WTC11 (cell line): ENCODE results near the gene SECISBP2. TPM values are rescaled to one million over a fixed set of nuclear protein-coding genes. Genes with fewer than 3 reads are reported as not detected.

Source experiments
- ATAC-seq: fragments of 200-7000 bp; cut with Tn5 transposase; 2 replicates; pipeline ENCODE4 v1.10.0; 2021; ENCODE audit warnings: mild to moderate bottlenecking, moderate library complexity
- CTCF ChIA-PET: fragments of 300-600 bp; sonication (Branson Sonifier 250); formaldehyde crosslinking; loops from one replicate; lab custom pipeline; 2021; ENCODE audit warnings: antibody characterized with exemption; lab: Charles Lee
- POLR2A ChIA-PET: fragments of 350-600 bp; sonication (Branson Sonifier 250); formaldehyde crosslinking; loops from one replicate; lab custom pipeline; 2021; ENCODE audit warnings: antibody characterized with exemption; lab: Charles Lee
- DNase-seq: peaks from one replicate; pipeline ENCODE4 v3.0.0; 2021; ENCODE audit warnings: low spot score
- H3K27ac Mint-ChIP-seq: 2 replicates; pipeline ENCODE4 v1.8.0; 2021; ENCODE audit warnings: mixed read lengths
- H3K27me3 Mint-ChIP-seq: 2 replicates; pipeline ENCODE4 v1.8.0; 2021; ENCODE audit warnings: low read depth, mild to moderate bottlenecking, moderate library complexity, mixed read lengths
- H3K36me3 Mint-ChIP-seq: 2 replicates; pipeline ENCODE4 v1.8.0; 2021; ENCODE audit warnings: mixed read lengths
- H3K4me1 Mint-ChIP-seq: 2 replicates; pipeline ENCODE4 v1.8.0; 2022; ENCODE audit warnings: mixed read lengths
- H3K4me3 Mint-ChIP-seq: 2 replicates; pipeline ENCODE4 v1.8.0; 2021; ENCODE audit warnings: mild to moderate bottlenecking, moderate library complexity, mixed read lengths
- H3K9me3 Mint-ChIP-seq: 2 replicates; pipeline ENCODE4 v1.8.0; 2021; ENCODE audit warnings: mixed read lengths
- GABPB1 ChIP-seq: sonication (generic); formaldehyde crosslinking; IDR thresholded peaks from 2 replicates; pipeline ENCODE4 v1.8.1; 2023; ENCODE audit warnings: mild to moderate bottlenecking, missing genetic modification reagents
- RELA ChIP-seq: sonication (generic); formaldehyde crosslinking; IDR thresholded peaks from 2 replicates; pipeline ENCODE4 v1.8.1; 2022; ENCODE audit warnings: missing genetic modification reagents, mild to moderate bottlenecking, borderline replicate concordance
- SP1 ChIP-seq: sonication (generic); formaldehyde crosslinking; conservative IDR thresholded peaks from 2 replicates; pipeline ENCODE4 v1.8.1; 2022; ENCODE audit warnings: missing genetic modification reagents
- TCF7 ChIP-seq: sonication (generic); formaldehyde crosslinking; IDR thresholded peaks from 2 replicates; pipeline ENCODE4 v1.8.0; 2022; ENCODE audit warnings: mild to moderate bottlenecking, low read depth, missing genetic modification reagents, moderate library complexity
- TP53 ChIP-seq: sonication (generic); formaldehyde crosslinking; IDR thresholded peaks from 2 replicates; pipeline ENCODE4 v1.8.1; 2023; ENCODE audit warnings: mild to moderate bottlenecking, missing genetic modification reagents
- ZNF263 ChIP-seq: sonication (generic); formaldehyde crosslinking; IDR thresholded peaks from 2 replicates; pipeline ENCODE4 v1.8.1; 2022; ENCODE audit warnings: low read depth, mild to moderate bottlenecking, moderate library complexity, missing genetic modification reagents
- ZNF317 ChIP-seq: sonication (generic); formaldehyde crosslinking; IDR thresholded peaks from 2 replicates; pipeline ENCODE4 v1.8.1; 2023; ENCODE audit warnings: low read depth, mild to moderate bottlenecking, moderate library complexity, missing genetic modification reagents, borderline replicate concordance
- total RNA-seq: library from RNA; stranded (reverse); gene quantifications from 3 replicates; pipeline ENCODE4 v1.2.3, GENCODE V29; 2021
- TF ChIP-seq, protein P1 (sequence below): sonication (generic); formaldehyde crosslinking; conservative IDR thresholded peaks from 2 replicates; pipeline ENCODE4 v1.8.1; 2023; ENCODE audit warnings: mild to moderate bottlenecking, low read depth, missing genetic modification reagents, moderate library complexity
- TF ChIP-seq, protein P2 (sequence below): sonication (generic); formaldehyde crosslinking; IDR thresholded peaks from 2 replicates; pipeline ENCODE4 v1.8.0; 2022; ENCODE audit warnings: mild to moderate bottlenecking, missing genetic modification reagents
- TF ChIP-seq, protein P3 (sequence below): fragments of 250-450 bp; sonication (Bioruptor Pico); IDR thresholded peaks from 2 replicates; pipeline ENCODE4 v1.9.0; 2021; ENCODE audit warnings: moderate library complexity, mild to moderate bottlenecking, inconsistent platforms, borderline replicate concordance
- TF ChIP-seq, protein P4 (sequence below): fragments of 250-450 bp; sonication (Bioruptor Pico); conservative IDR thresholded peaks from 2 replicates; pipeline ENCODE4 v1.9.0; 2021; ENCODE audit warnings: mild to moderate bottlenecking
- TF ChIP-seq, protein P5 (sequence below): sonication (generic); formaldehyde crosslinking; IDR thresholded peaks from 2 replicates; pipeline ENCODE4 v1.8.0; 2023; ENCODE audit warnings: mild to moderate bottlenecking, missing genetic modification reagents

The SECISBP2 gene
- total RNA-seq, 1 experiment from 2014 or later, result 66.2 TPM

DNA sequence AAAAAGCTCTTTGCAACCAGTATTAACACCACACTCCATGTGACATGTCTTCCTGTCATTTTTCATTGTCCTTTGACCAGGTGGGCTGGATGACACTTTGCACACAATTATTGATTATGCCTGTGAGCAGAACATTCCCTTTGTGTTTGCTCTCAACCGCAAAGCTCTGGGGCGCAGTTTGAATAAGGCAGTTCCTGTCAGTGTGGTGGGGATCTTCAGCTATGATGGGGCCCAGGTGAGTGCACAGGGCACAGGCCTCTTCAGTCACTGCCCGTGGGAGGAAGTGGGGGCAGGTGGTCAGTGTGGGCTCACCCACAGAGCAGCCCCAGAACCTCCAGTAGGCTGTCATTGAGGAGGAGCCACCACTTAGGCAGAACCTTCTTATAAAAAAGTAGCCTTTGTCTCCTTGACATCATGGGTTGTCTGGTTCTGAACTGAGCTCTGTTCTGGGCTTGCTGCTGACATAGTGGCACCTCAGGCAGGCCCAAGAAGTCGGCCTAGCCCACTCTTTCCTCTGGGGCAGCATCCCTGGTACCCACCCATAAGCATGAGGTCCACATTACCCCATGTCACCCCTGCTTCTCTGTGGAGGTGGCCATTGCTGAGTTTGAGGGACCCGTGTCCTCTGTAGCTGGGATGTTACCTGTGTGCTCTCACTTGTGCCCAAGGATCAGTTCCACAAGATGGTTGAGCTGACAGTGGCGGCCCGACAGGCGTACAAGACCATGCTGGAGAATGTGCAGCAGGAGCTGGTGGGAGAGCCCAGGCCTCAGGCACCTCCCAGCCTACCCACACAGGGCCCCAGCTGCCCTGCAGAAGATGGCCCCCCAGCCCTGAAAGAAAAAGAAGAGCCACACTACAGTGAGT, 39.3 kb downstream of the SECISBP2 start:
- DNase-seq, result no peak
- no peaks in the 10 kb centered on the region for H3K9me3 Mint-ChIP-seq
- no peak overlapping the region for H3K27ac Mint-ChIP-seq
- H3K36me3 Mint-ChIP-seq, result peaks cover 81% of the 10 kb centered on the region
- no peaks in the 10 kb centered on the region for H3K4me1 Mint-ChIP-seq
- ChIA-PET CTCF (no interaction called here), POLR2A (no interaction called here)
- H3K4me3 Mint-ChIP-seq, result no peak overlapping the region
- H3K27me3 Mint-ChIP-seq, result no peaks in the 10 kb centered on the region
- TF ChIP-seq, protein P1, sequence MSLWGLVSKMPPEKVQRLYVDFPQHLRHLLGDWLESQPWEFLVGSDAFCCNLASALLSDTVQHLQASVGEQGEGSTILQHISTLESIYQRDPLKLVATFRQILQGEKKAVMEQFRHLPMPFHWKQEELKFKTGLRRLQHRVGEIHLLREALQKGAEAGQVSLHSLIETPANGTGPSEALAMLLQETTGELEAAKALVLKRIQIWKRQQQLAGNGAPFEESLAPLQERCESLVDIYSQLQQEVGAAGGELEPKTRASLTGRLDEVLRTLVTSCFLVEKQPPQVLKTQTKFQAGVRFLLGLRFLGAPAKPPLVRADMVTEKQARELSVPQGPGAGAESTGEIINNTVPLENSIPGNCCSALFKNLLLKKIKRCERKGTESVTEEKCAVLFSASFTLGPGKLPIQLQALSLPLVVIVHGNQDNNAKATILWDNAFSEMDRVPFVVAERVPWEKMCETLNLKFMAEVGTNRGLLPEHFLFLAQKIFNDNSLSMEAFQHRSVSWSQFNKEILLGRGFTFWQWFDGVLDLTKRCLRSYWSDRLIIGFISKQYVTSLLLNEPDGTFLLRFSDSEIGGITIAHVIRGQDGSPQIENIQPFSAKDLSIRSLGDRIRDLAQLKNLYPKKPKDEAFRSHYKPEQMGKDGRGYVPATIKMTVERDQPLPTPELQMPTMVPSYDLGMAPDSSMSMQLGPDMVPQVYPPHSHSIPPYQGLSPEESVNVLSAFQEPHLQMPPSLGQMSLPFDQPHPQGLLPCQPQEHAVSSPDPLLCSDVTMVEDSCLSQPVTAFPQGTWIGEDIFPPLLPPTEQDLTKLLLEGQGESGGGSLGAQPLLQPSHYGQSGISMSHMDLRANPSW (CRISPR knock-in tag), result no peak
- TF ChIP-seq TP53 (no peak), GABPB1 (CRISPR knock-in tag) (peak; percentile 42; the same call in 1 of the 2 replicates)
- no peak for ATAC-seq

DNA sequence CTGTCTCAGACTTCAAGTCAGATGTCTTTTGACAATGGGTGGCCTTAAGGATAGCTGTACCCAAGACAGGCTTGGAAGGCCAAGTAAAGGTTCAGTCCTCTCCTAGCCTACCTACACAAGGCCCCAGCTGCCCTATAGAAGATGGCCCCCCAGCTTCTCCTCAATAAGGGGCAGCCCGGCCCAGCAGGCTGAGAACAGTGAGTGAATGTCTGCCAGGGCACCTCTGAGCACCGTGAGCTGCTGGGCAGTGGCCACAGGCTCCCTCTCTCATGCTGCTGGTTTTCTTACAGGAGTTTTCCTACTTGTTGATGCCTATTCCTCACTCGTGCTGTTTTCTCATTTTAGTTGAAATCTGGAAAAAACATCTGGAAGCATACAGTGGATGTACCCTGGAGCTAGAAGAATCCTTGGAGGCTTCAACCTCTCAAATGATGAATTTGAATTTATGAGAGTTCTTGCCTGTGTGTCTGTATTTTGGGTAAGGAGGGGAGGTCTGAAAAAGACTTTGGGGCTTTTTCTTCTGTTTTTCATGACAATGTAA, 40.1 kb downstream of the SECISBP2 start:
- no peak overlapping the region for H3K27ac Mint-ChIP-seq
- no peaks in the 10 kb centered on the region for H3K9me3 Mint-ChIP-seq
- DNase-seq, result no peak
- ChIA-PET CTCF (no interaction called here), POLR2A (no interaction called here)
- H3K4me1 Mint-ChIP-seq, result no peaks in the 10 kb centered on the region
- peaks cover 78% of the 10 kb centered on the region for H3K36me3 Mint-ChIP-seq
- H3K4me3 Mint-ChIP-seq, result no peak overlapping the region
- no peak for TF ChIP-seq SP1 (CRISPR knock-in tag)
- TF ChIP-seq, protein P2, sequence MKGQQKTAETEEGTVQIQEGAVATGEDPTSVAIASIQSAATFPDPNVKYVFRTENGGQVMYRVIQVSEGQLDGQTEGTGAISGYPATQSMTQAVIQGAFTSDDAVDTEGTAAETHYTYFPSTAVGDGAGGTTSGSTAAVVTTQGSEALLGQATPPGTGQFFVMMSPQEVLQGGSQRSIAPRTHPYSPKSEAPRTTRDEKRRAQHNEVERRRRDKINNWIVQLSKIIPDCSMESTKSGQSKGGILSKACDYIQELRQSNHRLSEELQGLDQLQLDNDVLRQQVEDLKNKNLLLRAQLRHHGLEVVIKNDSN, result no peak
- TF ChIP-seq, protein P3, sequence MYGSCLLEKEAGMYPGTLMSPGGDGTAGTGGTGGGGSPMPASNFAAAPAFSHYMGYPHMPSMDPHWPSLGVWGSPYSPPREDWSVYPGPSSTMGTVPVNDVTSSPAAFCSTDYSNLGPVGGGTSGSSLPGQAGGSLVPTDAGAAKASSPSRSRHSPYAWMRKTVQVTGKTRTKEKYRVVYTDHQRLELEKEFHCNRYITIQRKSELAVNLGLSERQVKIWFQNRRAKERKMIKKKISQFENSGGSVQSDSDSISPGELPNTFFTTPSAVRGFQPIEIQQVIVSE (CRISPR knock-in tag), result no peak
- TF ChIP-seq TCF7 (CRISPR knock-in tag), result no peak
- TF ChIP-seq, protein P4, sequence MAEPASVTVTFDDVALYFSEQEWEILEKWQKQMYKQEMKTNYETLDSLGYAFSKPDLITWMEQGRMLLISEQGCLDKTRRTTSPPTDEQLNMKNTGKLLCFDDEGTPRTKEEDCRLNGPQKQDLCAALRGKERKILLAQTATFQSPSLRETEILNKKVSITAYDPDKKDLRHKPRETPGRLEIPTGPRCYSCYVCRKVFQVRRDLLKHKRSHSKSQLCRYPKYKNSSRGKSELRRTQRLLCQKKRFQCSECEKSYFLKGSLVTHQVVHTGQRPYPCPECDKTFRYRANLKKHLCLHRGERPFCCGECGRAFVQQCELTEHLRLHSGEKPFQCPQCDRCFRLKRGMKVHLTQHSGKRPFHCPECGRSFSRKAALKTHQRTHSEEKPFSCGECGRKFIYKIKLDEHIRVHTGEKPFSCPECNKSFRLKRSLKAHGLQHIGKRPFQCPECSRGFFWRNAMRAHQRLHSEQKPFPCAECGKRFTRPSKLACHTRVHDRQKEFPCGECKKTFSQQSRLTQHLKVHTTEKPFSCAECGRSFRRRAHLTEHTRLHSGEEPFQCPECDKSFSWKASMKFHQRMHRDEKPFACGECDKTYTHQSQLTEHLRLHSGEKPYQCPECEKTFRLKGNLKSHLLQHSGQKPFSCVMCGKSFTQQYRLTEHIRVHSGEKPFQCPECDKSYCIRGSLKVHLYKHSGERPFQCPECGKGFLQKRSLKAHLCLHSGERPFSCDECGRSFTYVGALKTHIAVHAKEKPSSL, result no peak
- no peak for TF ChIP-seq ZNF263 (CRISPR knock-in tag)
- no peak for TF ChIP-seq RELA (CRISPR knock-in tag)
- TF ChIP-seq ZNF317 (CRISPR knock-in tag), result no peak
- TF ChIP-seq, protein P5, sequence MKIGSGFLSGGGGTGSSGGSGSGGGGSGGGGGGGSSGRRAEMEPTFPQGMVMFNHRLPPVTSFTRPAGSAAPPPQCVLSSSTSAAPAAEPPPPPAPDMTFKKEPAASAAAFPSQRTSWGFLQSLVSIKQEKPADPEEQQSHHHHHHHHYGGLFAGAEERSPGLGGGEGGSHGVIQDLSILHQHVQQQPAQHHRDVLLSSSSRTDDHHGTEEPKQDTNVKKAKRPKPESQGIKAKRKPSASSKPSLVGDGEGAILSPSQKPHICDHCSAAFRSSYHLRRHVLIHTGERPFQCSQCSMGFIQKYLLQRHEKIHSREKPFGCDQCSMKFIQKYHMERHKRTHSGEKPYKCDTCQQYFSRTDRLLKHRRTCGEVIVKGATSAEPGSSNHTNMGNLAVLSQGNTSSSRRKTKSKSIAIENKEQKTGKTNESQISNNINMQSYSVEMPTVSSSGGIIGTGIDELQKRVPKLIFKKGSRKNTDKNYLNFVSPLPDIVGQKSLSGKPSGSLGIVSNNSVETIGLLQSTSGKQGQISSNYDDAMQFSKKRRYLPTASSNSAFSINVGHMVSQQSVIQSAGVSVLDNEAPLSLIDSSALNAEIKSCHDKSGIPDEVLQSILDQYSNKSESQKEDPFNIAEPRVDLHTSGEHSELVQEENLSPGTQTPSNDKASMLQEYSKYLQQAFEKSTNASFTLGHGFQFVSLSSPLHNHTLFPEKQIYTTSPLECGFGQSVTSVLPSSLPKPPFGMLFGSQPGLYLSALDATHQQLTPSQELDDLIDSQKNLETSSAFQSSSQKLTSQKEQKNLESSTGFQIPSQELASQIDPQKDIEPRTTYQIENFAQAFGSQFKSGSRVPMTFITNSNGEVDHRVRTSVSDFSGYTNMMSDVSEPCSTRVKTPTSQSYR (CRISPR knock-in tag), result no peak
- H3K27me3 Mint-ChIP-seq, result no peaks in the 10 kb centered on the region
- no peak for ATAC-seq
